B cell (primary cell): Measurements from ENCODE around the gene RAD51B.

Experiments
- CTCF ChIP-seq: fragments of 200-600 bp; IDR thresholded peaks from one replicate; pipeline ENCODE4 v1.8.0; 2022; ENCODE audit warnings: antibody characterized with exemption, mild to moderate bottlenecking
- EZH2 ChIP-seq: IDR thresholded peaks from 2 replicates; pipeline ENCODE4 v1.6.1; 2012; ENCODE audit warnings: borderline replicate concordance, low read depth, mild to moderate bottlenecking, moderate library complexity, low read length; ENCODE audit not compliant: insufficient read depth, poor library complexity, severe bottlenecking

GRCh38 chr14:68585690-68586089, 766.1 kb downstream of the RAD51B start:
- TF ChIP-seq CTCF (no peak), EZH2 (no peak)
